Measurements from ENCODE around the gene TEDC2. TPM values are rescaled to one million over a fixed set of nuclear protein-coding genes. Genes with fewer than 3 reads are reported as not detected.
"Not testable (repeated sequence)": the region's sequence is repeated elsewhere in the genome, so short reads cannot be mapped to it uniquely, and the experiment has no call there.

Gene TEDC2
- total RNA-seq, 1 donor from 2014 or later = 16.0 TPM

GRCh38 chr16:2436110-2436509 is 23.8 kb upstream of the TEDC2 start:
- H3K27me3 Mint-ChIP-seq (ENCODE audit: low read depth) = no peaks in the 10 kb centered on the region
- no peak for TF ChIP-seq CTCF (IDR thresholded peaks at IDR 0.05; ENCODE audit: unreplicated experiment)
- no peak for DNase-seq (ENCODE audit: low spot score in 2 of 2, unreplicated experiment in 2 of 2)
- H3K4me1 Mint-ChIP-seq = no peaks in the 10 kb centered on the region
- peaks cover 27% of the 10 kb centered on the region for H3K36me3 Mint-ChIP-seq
- no peaks in the 10 kb centered on the region for H3K9me3 Mint-ChIP-seq
- H3K27ac Mint-ChIP-seq = no peak overlapping the region
- H3K4me3 Mint-ChIP-seq = no peak overlapping the region

- no peak overlapping the region for H3K27ac Mint-ChIP-seq
- no peaks in the 10 kb centered on the region for H3K9me3 Mint-ChIP-seq
- no peaks in the 10 kb centered on the region for H3K4me1 Mint-ChIP-seq
- no peak for DNase-seq (ENCODE audit: low spot score in 2 of 2, unreplicated experiment in 2 of 2)
- H3K36me3 Mint-ChIP-seq = peaks cover 28% of the 10 kb centered on the region
- TF ChIP-seq CTCF (IDR thresholded peaks at IDR 0.05; ENCODE audit: unreplicated experiment) = no peak
- H3K4me3 Mint-ChIP-seq = no peak overlapping the region
- no peaks in the 10 kb centered on the region for H3K27me3 Mint-ChIP-seq (ENCODE audit: low read depth)
These were observed 22.7 kb upstream of the TEDC2 start for GRCh38 chr16:2437032-2437790.

- no peaks in the 10 kb centered on the region for H3K4me1 Mint-ChIP-seq
- no peaks in the 10 kb centered on the region for H3K9me3 Mint-ChIP-seq
- no peaks in the 10 kb centered on the region for H3K27me3 Mint-ChIP-seq (ENCODE audit: low read depth)
- H3K27ac Mint-ChIP-seq = no peak overlapping the region
- DNase-seq (ENCODE audit: low spot score in 2 of 2, unreplicated experiment in 2 of 2) = no peak
- no peak for TF ChIP-seq CTCF (IDR thresholded peaks at IDR 0.05; ENCODE audit: unreplicated experiment)
- no peak overlapping the region for H3K4me3 Mint-ChIP-seq
- peaks cover 27% of the 10 kb centered on the region for H3K36me3 Mint-ChIP-seq
These were observed 21.8 kb upstream of the TEDC2 start for GRCh38 chr16:2438121-2438520.

- H3K4me3 Mint-ChIP-seq = no peak overlapping the region
- no peaks in the 10 kb centered on the region for H3K4me1 Mint-ChIP-seq
- H3K27me3 Mint-ChIP-seq (ENCODE audit: low read depth) = no peaks in the 10 kb centered on the region
- no peak for TF ChIP-seq CTCF (IDR thresholded peaks at IDR 0.05; ENCODE audit: unreplicated experiment)
- peaks cover 24% of the 10 kb centered on the region for H3K36me3 Mint-ChIP-seq
- no peak overlapping the region for H3K27ac Mint-ChIP-seq
- no peaks in the 10 kb centered on the region for H3K9me3 Mint-ChIP-seq
- no peak for DNase-seq (ENCODE audit: low spot score in 2 of 2, unreplicated experiment in 2 of 2)
These were observed 20.3 kb upstream of the TEDC2 start for GRCh38 chr16:2439598-2439997.

GRCh38 chr16:2441143-2441804 is 18.6 kb upstream of the TEDC2 start:
- not testable (repeated sequence) for H3K4me1 Mint-ChIP-seq; H3K4me3 Mint-ChIP-seq; H3K9me3 Mint-ChIP-seq; H3K27me3 Mint-ChIP-seq (ENCODE audit: low read depth); DNase-seq (ENCODE audit: low spot score in 2 of 2, unreplicated experiment in 2 of 2); H3K27ac Mint-ChIP-seq
- peaks cover 26% of the 10 kb centered on the region for H3K36me3 Mint-ChIP-seq

- Mint-ChIP-seq H3K27me3 (ENCODE audit: low read depth) (no peaks in the 10 kb centered on the region), H3K4me3 (no peak overlapping the region), H3K9me3 (no peaks in the 10 kb centered on the region), H3K36me3 (peaks cover 28% of the 10 kb centered on the region), H3K4me1 (no peaks in the 10 kb centered on the region), H3K27ac (no peak overlapping the region)
- no peak for TF ChIP-seq CTCF (IDR thresholded peaks at IDR 0.05; ENCODE audit: unreplicated experiment)
- DNase-seq (ENCODE audit: low spot score in 2 of 2, unreplicated experiment in 2 of 2) = no peak
These were observed 16.4 kb upstream of the TEDC2 start for GRCh38 chr16:2443555-2443954.
